ENCODE data around the gene CDYL2.

The CDYL2 gene

GRCh38 chr16:80554033-80554432, 250.4 kb downstream of the CDYL2 start:
- Histone ChIP-seq H3K4me1 (ENCODE audit: control insufficient read depth in 1 of 2, insufficient read depth in 2 of 2, low read length in 2 of 2) (no peaks in the 10 kb centered on the region), H3K27me3 (ENCODE audit: insufficient read depth, low read length) (no peaks in the 10 kb centered on the region), H2AK5ac (ENCODE audit: low read length) (no peak overlapping the region), H3K23ac (ENCODE audit: low read length) (no peak overlapping the region), H3K4ac (ENCODE audit: low read depth, low read length) (no peak overlapping the region), H3K4me2 (ENCODE audit: low read length) (no peak overlapping the region), H3K14ac (ENCODE audit: low read length) (no peak overlapping the region), H3K9me3 (ENCODE audit: insufficient read depth, low read depth, low read length) (no peaks in the 10 kb centered on the region), H3K36me3 (ENCODE audit: control insufficient read depth in 1 of 2, insufficient read depth in 2 of 2, low read length in 2 of 2) (no peaks in the 10 kb centered on the region), H4K91ac (ENCODE audit: low read depth, low read length) (no peak overlapping the region), H3K4me3 (ENCODE audit: low read depth, low read length) (no peak overlapping the region), H2BK120ac (ENCODE audit: insufficient read depth, low read length, poor library complexity) (no peak overlapping the region), H4K8ac (ENCODE audit: low read depth, low read length) (no peak overlapping the region), H4K12ac (ENCODE audit: low read depth, low read length) (no peak overlapping the region), H3K18ac (ENCODE audit: low read length) (no peak overlapping the region), H2AFZ (ENCODE audit: insufficient read depth, low read length, poor library complexity) (no peak overlapping the region), H2BK5ac (ENCODE audit: low read depth, low read length, poor library complexity) (no peak overlapping the region), H3K79me2 (ENCODE audit: control insufficient read depth, insufficient read depth, low read length, poor library complexity) (no peaks in the 10 kb centered on the region), H3K27ac (ENCODE audit: low read depth, low read length) (no peak overlapping the region), H2BK12ac (ENCODE audit: low read length) (no peak overlapping the region), H3K79me1 (ENCODE audit: low read length) (no peaks in the 10 kb centered on the region), H3K9ac (ENCODE audit: low read length) (no peak overlapping the region)
- WGBS (ENCODE audit: extremely low coverage, insufficient coverage, insufficient read length) = no CpG with 5 or more reads among the region's 2 CpGs
- DNase-seq = no peak

- Histone ChIP-seq H2AK5ac (ENCODE audit: low read length) (no peak overlapping the region), H2BK12ac (ENCODE audit: low read length) (no peak overlapping the region), H2BK5ac (ENCODE audit: low read depth, low read length, poor library complexity) (no peak overlapping the region), H3K9me3 (ENCODE audit: insufficient read depth, low read depth, low read length) (no peaks in the 10 kb centered on the region), H3K79me2 (ENCODE audit: control insufficient read depth, insufficient read depth, low read length, poor library complexity) (no peaks in the 10 kb centered on the region), H3K4ac (ENCODE audit: low read depth, low read length) (no peak overlapping the region), H4K12ac (ENCODE audit: low read depth, low read length) (no peak overlapping the region), H3K27me3 (ENCODE audit: insufficient read depth, low read length) (no peaks in the 10 kb centered on the region), H3K18ac (ENCODE audit: low read length) (no peak overlapping the region), H3K14ac (ENCODE audit: low read length) (no peak overlapping the region), H3K27ac (ENCODE audit: low read depth, low read length) (no peak overlapping the region), H3K4me2 (ENCODE audit: low read length) (no peak overlapping the region), H2BK120ac (ENCODE audit: insufficient read depth, low read length, poor library complexity) (no peak overlapping the region), H3K9ac (ENCODE audit: low read length) (no peak overlapping the region), H4K91ac (ENCODE audit: low read depth, low read length) (no peak overlapping the region), H4K8ac (ENCODE audit: low read depth, low read length) (no peak overlapping the region), H3K23ac (ENCODE audit: low read length) (no peak overlapping the region), H3K4me3 (ENCODE audit: low read depth, low read length) (no peak overlapping the region), H2AFZ (ENCODE audit: insufficient read depth, low read length, poor library complexity) (no peak overlapping the region), H3K4me1 (ENCODE audit: control insufficient read depth in 1 of 2, insufficient read depth in 2 of 2, low read length in 2 of 2) (no peaks in the 10 kb centered on the region), H3K79me1 (ENCODE audit: low read length) (no peaks in the 10 kb centered on the region), H3K36me3 (ENCODE audit: control insufficient read depth in 1 of 2, insufficient read depth in 2 of 2, low read length in 2 of 2) (no peaks in the 10 kb centered on the region)
- peak; percentile 37 to 43 for DNase-seq
- no CpG with 5 or more reads among the region's 5 CpGs for WGBS (ENCODE audit: extremely low coverage, insufficient coverage, insufficient read length)
Observed at GRCh38 chr16:80552277-80552676, 252.1 kb downstream of the CDYL2 start.
